ENCODE measurements around the gene LPGAT1.
"Not testable (repeated sequence)": the region's sequence is repeated elsewhere in the genome, so short reads cannot be mapped to it uniquely, and the experiment has no call there.

Gene LPGAT1

GRCh38 chr1:211731456-211732292 lies 98.9 kb downstream of the LPGAT1 start:
- Histone ChIP-seq H3K27me3 (ENCODE audit: low read depth) (no peaks in the 10 kb centered on the region), H3K4me1 (peaks cover 9% of the 10 kb centered on the region), H3K36me3 (replicated peaks) (no peaks in the 10 kb centered on the region), H3K4me3 (no peak overlapping the region), H3K9me3 (no peaks in the 10 kb centered on the region)
- in situ Hi-C loops (cut with MboI; ENCODE audit: low sequenced_read_pairs): no loop called here
- no peak for DNase-seq (ENCODE audit: low spot score in 2 of 2)

GRCh38 chr1:211730347-211730746 lies 100.2 kb downstream of the LPGAT1 start:
- Histone ChIP-seq H3K4me3 (no peak overlapping the region), H3K9me3 (no peaks in the 10 kb centered on the region), H3K4me1 (peaks cover 4% of the 10 kb centered on the region), H3K27me3 (ENCODE audit: low read depth) (no peaks in the 10 kb centered on the region), H3K36me3 (replicated peaks) (no peaks in the 10 kb centered on the region)
- DNase-seq (ENCODE audit: low spot score in 2 of 2): no peak
- in situ Hi-C loops (cut with MboI; ENCODE audit: low sequenced_read_pairs): no loop called here

GRCh38 chr1:211729238-211729637 lies 101.3 kb downstream of the LPGAT1 start:
- H3K4me1 ChIP-seq: no peaks in the 10 kb centered on the region

GRCh38 chr1:211726467-211726995 lies 104.0 kb downstream of the LPGAT1 start:
- in situ Hi-C loops (cut with MboI; ENCODE audit: low sequenced_read_pairs): no loop called here
- Histone ChIP-seq H3K9me3 (no peaks in the 10 kb centered on the region), H3K36me3 (replicated peaks) (no peaks in the 10 kb centered on the region), H3K4me1 (no peaks in the 10 kb centered on the region), H3K27me3 (ENCODE audit: low read depth) (no peaks in the 10 kb centered on the region), H3K4me3 (no peak overlapping the region)
- no peak for DNase-seq (ENCODE audit: low spot score in 2 of 2)

More at GRCh38 chr1:211729238-211729637, 101.3 kb downstream of the LPGAT1 start:
- Histone ChIP-seq H3K27me3 (ENCODE audit: low read depth) (no peaks in the 10 kb centered on the region), H3K9me3 (no peaks in the 10 kb centered on the region), H3K4me3 (no peak overlapping the region), H3K36me3 (replicated peaks) (no peaks in the 10 kb centered on the region)
- in situ Hi-C loops (cut with MboI; ENCODE audit: low sequenced_read_pairs): no loop called here
- no peak for DNase-seq (ENCODE audit: low spot score in 2 of 2)

- Histone ChIP-seq H3K4me3 (no peak overlapping the region), H3K4me1 (no peaks in the 10 kb centered on the region), H3K36me3 (replicated peaks) (no peaks in the 10 kb centered on the region), H3K27me3 (ENCODE audit: low read depth) (no peaks in the 10 kb centered on the region), H3K9me3 (no peaks in the 10 kb centered on the region)
- DNase-seq (ENCODE audit: low spot score in 2 of 2): no peak
- in situ Hi-C loops (cut with MboI; ENCODE audit: low sequenced_read_pairs): no loop called here
Observed at GRCh38 chr1:211724687-211725196, 105.8 kb downstream of the LPGAT1 start.

- H3K9me3 ChIP-seq: no peaks in the 10 kb centered on the region
Observed at GRCh38 chr1:211723273-211723672, 107.3 kb downstream of the LPGAT1 start.

GRCh38 chr1:211722277-211723175 lies 108.0 kb downstream of the LPGAT1 start:
- Histone ChIP-seq H3K36me3 (replicated peaks) (no peaks in the 10 kb centered on the region), H3K4me3 (no peak overlapping the region), H3K27me3 (ENCODE audit: low read depth) (no peaks in the 10 kb centered on the region), H3K9me3 (no peaks in the 10 kb centered on the region), H3K4me1 (no peaks in the 10 kb centered on the region)
- in situ Hi-C loops (cut with MboI; ENCODE audit: low sequenced_read_pairs): no loop called here
- no peak for DNase-seq (ENCODE audit: low spot score in 2 of 2)

More at GRCh38 chr1:211723273-211723672, 107.3 kb downstream of the LPGAT1 start:
- H3K4me1 ChIP-seq: no peaks in the 10 kb centered on the region
- in situ Hi-C loops (cut with MboI; ENCODE audit: low sequenced_read_pairs): no loop called here
- no peaks in the 10 kb centered on the region for H3K27me3 ChIP-seq (ENCODE audit: low read depth)
- DNase-seq (ENCODE audit: low spot score in 2 of 2): no peak
- no peak overlapping the region for H3K4me3 ChIP-seq
- H3K36me3 ChIP-seq (replicated peaks): no peaks in the 10 kb centered on the region

- in situ Hi-C loops (cut with MboI; ENCODE audit: low sequenced_read_pairs); H3K4me1 ChIP-seq; H3K4me3 ChIP-seq; H3K9me3 ChIP-seq; H3K27me3 ChIP-seq (ENCODE audit: low read depth); DNase-seq (ENCODE audit: low spot score in 2 of 2); H3K36me3 ChIP-seq (replicated peaks): not testable (repeated sequence)
Observed at GRCh38 chr1:211716555-211716954, 114.0 kb downstream of the LPGAT1 start.

GRCh38 chr1:211715971-211716370 lies 114.6 kb downstream of the LPGAT1 start:
- peak; percentile 27 to 37 for DNase-seq (ENCODE audit: low spot score in 2 of 2)
- Histone ChIP-seq H3K36me3 (replicated peaks) (no peaks in the 10 kb centered on the region), H3K4me3 (no peak overlapping the region), H3K27me3 (ENCODE audit: low read depth) (no peaks in the 10 kb centered on the region), H3K4me1 (no peaks in the 10 kb centered on the region), H3K9me3 (no peaks in the 10 kb centered on the region)
- in situ Hi-C loops (cut with MboI; ENCODE audit: low sequenced_read_pairs): no loop called here

GRCh38 chr1:211714154-211714553 lies 116.4 kb downstream of the LPGAT1 start:
- no peak for DNase-seq (ENCODE audit: low spot score in 2 of 2)
- no peaks in the 10 kb centered on the region for H3K9me3 ChIP-seq
- in situ Hi-C loops (cut with MboI; ENCODE audit: low sequenced_read_pairs): no loop called here
- H3K36me3 ChIP-seq (replicated peaks): no peaks in the 10 kb centered on the region
- no peak overlapping the region for H3K4me3 ChIP-seq
- H3K27me3 ChIP-seq (ENCODE audit: low read depth): no peaks in the 10 kb centered on the region
- no peaks in the 10 kb centered on the region for H3K4me1 ChIP-seq

GRCh38 chr1:211713231-211713630 lies 117.3 kb downstream of the LPGAT1 start:
- Histone ChIP-seq H3K4me3 (no peak overlapping the region), H3K9me3 (no peaks in the 10 kb centered on the region), H3K27me3 (ENCODE audit: low read depth) (no peaks in the 10 kb centered on the region), H3K36me3 (replicated peaks) (no peaks in the 10 kb centered on the region), H3K4me1 (no peaks in the 10 kb centered on the region)
- in situ Hi-C loops (cut with MboI; ENCODE audit: low sequenced_read_pairs): no loop called here
- DNase-seq (ENCODE audit: low spot score in 2 of 2): no peak

- Histone ChIP-seq H3K36me3 (replicated peaks) (no peaks in the 10 kb centered on the region), H3K4me1 (no peaks in the 10 kb centered on the region), H3K27me3 (ENCODE audit: low read depth) (no peaks in the 10 kb centered on the region), H3K9me3 (no peaks in the 10 kb centered on the region), H3K4me3 (no peak overlapping the region)
- in situ Hi-C loops (cut with MboI; ENCODE audit: low sequenced_read_pairs): no loop called here
- no peak for DNase-seq (ENCODE audit: low spot score in 2 of 2)
Observed at GRCh38 chr1:211711315-211711705, 119.3 kb downstream of the LPGAT1 start.

- in situ Hi-C loops (cut with MboI; ENCODE audit: low sequenced_read_pairs): no loop called here
- no peaks in the 10 kb centered on the region for H3K4me1 ChIP-seq
- H3K36me3 ChIP-seq (replicated peaks): no peaks in the 10 kb centered on the region
- no peak for DNase-seq (ENCODE audit: low spot score in 2 of 2)
- no peaks in the 10 kb centered on the region for H3K27me3 ChIP-seq (ENCODE audit: low read depth)
- no peaks in the 10 kb centered on the region for H3K9me3 ChIP-seq
- H3K4me3 ChIP-seq: no peak overlapping the region
Observed at GRCh38 chr1:211710566-211711314, 119.8 kb downstream of the LPGAT1 start.
